H1 (cell line): ENCODE results near the gene OXA1L.

ENCODE experiments used
- RAD21 ChIP-seq, 2 experiments: IDR thresholded peaks in 1 of 2; conservative IDR thresholded peaks in 1 of 2; 2 replicates each; pipeline ENCODE4 v1.6.1; 2011; ENCODE audit warnings: low read depth in 2 of 2, low read length in 2 of 2, improper control_type of control experiment in 1 of 2, inconsistent platforms in 1 of 2, mild to moderate bottlenecking in 1 of 2, moderate library complexity in 1 of 2
- SIN3A ChIP-seq, 2 experiments: IDR thresholded peaks in 1 of 2; conservative IDR thresholded peaks in 1 of 2; 2 replicates each; pipeline ENCODE4 v1.6.1; 2011 to 2012; ENCODE audit warnings: low read length in 2 of 2, improper control_type of control experiment in 1 of 2, low read depth in 1 of 2, mild to moderate bottlenecking in 1 of 2

DNA sequence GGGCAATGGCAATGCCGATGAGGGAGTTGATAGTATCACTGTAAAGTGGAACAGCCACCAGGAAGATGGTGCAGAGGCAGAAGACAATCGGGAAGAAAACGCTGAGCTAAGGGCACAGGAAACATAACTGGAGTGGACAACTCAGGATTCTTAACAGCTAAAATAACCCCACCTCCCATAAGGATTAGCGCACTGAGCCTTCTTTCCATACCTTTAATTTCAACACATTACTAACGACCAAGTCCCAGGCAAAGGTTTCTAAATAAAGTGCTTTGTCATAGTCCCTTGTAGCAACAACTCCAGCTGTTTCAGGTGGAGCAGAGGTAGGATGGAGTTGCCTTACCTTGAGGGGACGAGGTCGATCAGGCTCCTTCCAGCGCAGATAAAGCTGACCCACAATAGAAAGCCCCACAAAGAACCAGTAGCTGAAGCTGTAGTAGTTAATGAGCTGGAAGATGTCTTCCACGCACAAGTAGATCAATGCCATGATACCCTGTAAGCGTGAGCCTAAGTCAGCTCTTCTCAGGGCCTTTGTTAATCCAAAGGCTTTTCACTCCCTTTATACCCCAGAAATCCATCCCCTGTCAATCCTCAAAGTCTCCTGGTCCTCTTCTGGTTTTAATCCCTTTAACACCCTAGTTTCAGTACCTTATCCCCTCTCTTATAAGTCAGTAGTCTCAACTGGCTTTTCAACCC is 7.7 kb downstream of the OXA1L start:
- TF ChIP-seq RAD21 (IDR thresholded peaks at IDR 0.05 in 1 of 2, conservative IDR thresholded peaks at IDR 0.05 in 1 of 2; ENCODE audit: low read depth in 2 of 2, low read length in 2 of 2) (no peak), SIN3A (conservative IDR thresholded peaks at IDR 0.05 in 1 of 2, IDR thresholded peaks at IDR 0.05 in 1 of 2; ENCODE audit: low read depth in 1 of 2, low read length in 2 of 2) (no peak)
